Neutrophil (primary cell): ENCODE results near the gene FCRL6.

ENCODE experiments used
- H3K27ac ChIP-seq: fragments of 200-600 bp; sonication (generic); 2 replicates; pipeline ENCODE4 v1.5.1; 2016; ENCODE audit warnings: mild to moderate bottlenecking, moderate library complexity
- H3K27me3 ChIP-seq: fragments of 200-600 bp; sonication (generic); 2 replicates; pipeline ENCODE4 v1.6.0; 2016; ENCODE audit warnings: mild to moderate bottlenecking
- H3K36me3 ChIP-seq: fragments of 200-600 bp; sonication (generic); 2 replicates; pipeline ENCODE4 v1.5.1; 2017
- H3K4me1 ChIP-seq, 2 experiments: fragments of 200-600 bp in 1 of 2; sonication (generic) in 1 of 2; 1 replicate in 1 of 2; 2 replicates in 1 of 2; pipeline versions ENCODE4 v1.5.1 to v1.6.1; 2013 to 2016; ENCODE audit warnings: low read depth in 1 of 2, low read length in 1 of 2, mild to moderate bottlenecking in 1 of 2, moderate library complexity in 1 of 2; ENCODE audit not compliant: control insufficient read depth in 1 of 2, insufficient read depth in 1 of 2
- H3K4me3 ChIP-seq, 2 experiments: fragments of 200-600 bp in 1 of 2; sonication (generic) in 1 of 2; 1 replicate in 1 of 2; 2 replicates in 1 of 2; pipeline ENCODE4 v1.5.1; 2013 to 2016; ENCODE audit warnings: low read depth in 1 of 2, low read length in 1 of 2, mild to moderate bottlenecking in 1 of 2, moderate library complexity in 1 of 2
- H3K9me3 ChIP-seq: fragments of 200-600 bp; sonication (generic); 2 replicates; pipeline ENCODE4 v1.5.1; 2016
- CTCF ChIP-seq: fragments of 200-600 bp; sonication (generic); IDR thresholded peaks from 2 replicates; pipeline ENCODE4 v1.5.1; 2016; ENCODE audit warnings: antibody characterized with exemption

The FCRL6 gene

GRCh38 chr1:159862557-159862956, 60.4 kb downstream of the FCRL6 start, which contains the start of gene VSIG8:
TSS of gene VSIG8 (minus strand) at chr1:159862657. CDS start at chr1:159862521, 136 bp downstream.
- no peak within 1 kb of the TSS for H3K27ac ChIP-seq
- no peak within 1 kb of the TSS for H3K4me3 ChIP-seq
- no peak for TF ChIP-seq CTCF
- no peaks in the 10 kb centered on the region for H3K36me3 ChIP-seq
- H3K27me3 ChIP-seq: peaks cover 5% of the 10 kb centered on the region
- no peaks in the 10 kb centered on the region for H3K4me1 ChIP-seq
- H3K9me3 ChIP-seq: no peaks in the 10 kb centered on the region

- Histone ChIP-seq H3K27ac (no peak overlapping the region), H3K27me3 (peaks cover 9% of the 10 kb centered on the region), H3K4me3 (no peak overlapping the region), H3K9me3 (no peaks in the 10 kb centered on the region), H3K4me1 (peaks cover 0 to 5% of the 10 kb centered on the region in 2 experiments), H3K36me3 (no peaks in the 10 kb centered on the region)
- TF ChIP-seq CTCF: no peak
Observed at GRCh38 chr1:159864262-159864661, 62.1 kb downstream of the FCRL6 start.
